ENCODE measurements around the gene ELL.
A peak's percentile ranks its signal among the peaks of the same experiment; 100 is the strongest.

Gene ELL

GRCh38 chr19:18423258-18424020 is 98.4 kb downstream of the ELL start:
- Histone ChIP-seq H3K4me1 (ENCODE audit: insufficient read depth, low read length) (peaks cover 10% of the 10 kb centered on the region), H3K4me3 (ENCODE audit: low read length) (no peak overlapping the region), H3K27ac (ENCODE audit: low read depth, low read length) (no peak overlapping the region), H3K9ac (ENCODE audit: low read depth, low read length) (no peak overlapping the region), H3K9me3 (ENCODE audit: insufficient read depth, low read depth, low read length) (no peaks in the 10 kb centered on the region), H3K27me3 (ENCODE audit: insufficient read depth, low read length) (peaks cover 20% of the 10 kb centered on the region), H3K36me3 (ENCODE audit: insufficient read depth, low read length) (no peaks in the 10 kb centered on the region)
- WGBS: 91% methylated on average over 21 of the region's 21 CpGs

GRCh38 chr19:18422530-18423191 is 99.2 kb downstream of the ELL start:
- H3K9me3 ChIP-seq (ENCODE audit: insufficient read depth, low read depth, low read length): no peaks in the 10 kb centered on the region
- H3K9ac ChIP-seq (ENCODE audit: low read depth, low read length): no peak overlapping the region
- no peak overlapping the region for H3K27ac ChIP-seq (ENCODE audit: low read depth, low read length)
- no peak overlapping the region for H3K4me3 ChIP-seq (ENCODE audit: low read length)
- H3K27me3 ChIP-seq (ENCODE audit: insufficient read depth, low read length): peaks cover 27% of the 10 kb centered on the region
- 90% methylated on average over 14 of the region's 14 CpGs for WGBS
- H3K36me3 ChIP-seq (ENCODE audit: insufficient read depth, low read length): no peaks in the 10 kb centered on the region
- H3K4me1 ChIP-seq (ENCODE audit: insufficient read depth, low read length): peaks cover 14% of the 10 kb centered on the region

GRCh38 chr19:18421371-18421959 is 100.4 kb downstream of the ELL start:
- Histone ChIP-seq H3K9me3 (ENCODE audit: insufficient read depth, low read depth, low read length) (no peaks in the 10 kb centered on the region), H3K27ac (ENCODE audit: low read depth, low read length) (no peak overlapping the region), H3K36me3 (ENCODE audit: insufficient read depth, low read length) (no peaks in the 10 kb centered on the region), H3K27me3 (ENCODE audit: insufficient read depth, low read length) (peaks cover 27% of the 10 kb centered on the region), H3K4me3 (ENCODE audit: low read length) (no peak overlapping the region), H3K9ac (ENCODE audit: low read depth, low read length) (no peak overlapping the region), H3K4me1 (ENCODE audit: insufficient read depth, low read length) (peaks cover 14% of the 10 kb centered on the region)
- WGBS: 92% methylated on average over 12 of the region's 12 CpGs

GRCh38 chr19:18420930-18421329 is 100.9 kb downstream of the ELL start:
- no peaks in the 10 kb centered on the region for H3K9me3 ChIP-seq (ENCODE audit: insufficient read depth, low read depth, low read length)
- no peak overlapping the region for H3K27ac ChIP-seq (ENCODE audit: low read depth, low read length)
- H3K27me3 ChIP-seq (ENCODE audit: insufficient read depth, low read length): peaks cover 27% of the 10 kb centered on the region
- no peaks in the 10 kb centered on the region for H3K36me3 ChIP-seq (ENCODE audit: insufficient read depth, low read length)
- 78% methylated on average over 2 of the region's 2 CpGs for WGBS
- H3K9ac ChIP-seq (ENCODE audit: low read depth, low read length): no peak overlapping the region
- peaks cover 14% of the 10 kb centered on the region for H3K4me1 ChIP-seq (ENCODE audit: insufficient read depth, low read length)
- no peak overlapping the region for H3K4me3 ChIP-seq (ENCODE audit: low read length)

- peak overlapping the region; percentile 59 for H3K4me3 ChIP-seq (ENCODE audit: low read length)
- no peak overlapping the region for H3K27ac ChIP-seq (ENCODE audit: low read depth, low read length)
- 4% methylated on average over 97 of the region's 97 CpGs for WGBS
- H3K9me3 ChIP-seq (ENCODE audit: insufficient read depth, low read depth, low read length): no peaks in the 10 kb centered on the region
- H3K27me3 ChIP-seq (ENCODE audit: insufficient read depth, low read length): peaks cover 27% of the 10 kb centered on the region
- peak overlapping the region; percentile 61 for H3K9ac ChIP-seq (ENCODE audit: low read depth, low read length)
- no peaks in the 10 kb centered on the region for H3K36me3 ChIP-seq (ENCODE audit: insufficient read depth, low read length)
- H3K4me1 ChIP-seq (ENCODE audit: insufficient read depth, low read length): peaks cover 14% of the 10 kb centered on the region
Measured at GRCh38 chr19:18419699-18420460, 102.0 kb downstream of the ELL start.

GRCh38 chr19:18419195-18419698 is 102.6 kb downstream of the ELL start, which contains the start of gene SSBP4:
TSS of gene SSBP4 (plus strand) at chr19:18419398. CDS start at chr19:18419649, 251 bp downstream.
- under 1% methylated on average over 80 of the region's 80 CpGs for WGBS
- H3K27ac ChIP-seq (ENCODE audit: low read depth, low read length): no peak within 1 kb of the TSS
- H3K9me3 ChIP-seq (ENCODE audit: insufficient read depth, low read depth, low read length): no peaks in the 10 kb centered on the region
- peak within 1 kb of the TSS; percentile 59 for H3K4me3 ChIP-seq (ENCODE audit: low read length)
- peaks cover 12% of the 10 kb centered on the region for H3K4me1 ChIP-seq (ENCODE audit: insufficient read depth, low read length)
- H3K36me3 ChIP-seq (ENCODE audit: insufficient read depth, low read length): no peaks in the 10 kb centered on the region
- peak within 1 kb of the TSS; percentile 61 for H3K9ac ChIP-seq (ENCODE audit: low read depth, low read length)
- H3K27me3 ChIP-seq (ENCODE audit: insufficient read depth, low read length): peaks cover 27% of the 10 kb centered on the region

GRCh38 chr19:18418483-18419194 is 103.2 kb downstream of the ELL start:
- Histone ChIP-seq H3K9ac (ENCODE audit: low read depth, low read length) (no peak overlapping the region), H3K9me3 (ENCODE audit: insufficient read depth, low read depth, low read length) (no peaks in the 10 kb centered on the region), H3K27ac (ENCODE audit: low read depth, low read length) (no peak overlapping the region), H3K27me3 (ENCODE audit: insufficient read depth, low read length) (peaks cover 27% of the 10 kb centered on the region), H3K36me3 (ENCODE audit: insufficient read depth, low read length) (no peaks in the 10 kb centered on the region), H3K4me1 (ENCODE audit: insufficient read depth, low read length) (peaks cover 7% of the 10 kb centered on the region), H3K4me3 (ENCODE audit: low read length) (peak overlapping the region; percentile 59)
- WGBS: 24% methylated on average over 39 of the region's 39 CpGs

- Histone ChIP-seq H3K9ac (ENCODE audit: low read depth, low read length) (no peak overlapping the region), H3K27ac (ENCODE audit: low read depth, low read length) (no peak overlapping the region), H3K9me3 (ENCODE audit: insufficient read depth, low read depth, low read length) (no peaks in the 10 kb centered on the region), H3K27me3 (ENCODE audit: insufficient read depth, low read length) (peaks cover 27% of the 10 kb centered on the region), H3K4me3 (ENCODE audit: low read length) (peak overlapping the region; percentile 59), H3K36me3 (ENCODE audit: insufficient read depth, low read length) (no peaks in the 10 kb centered on the region), H3K4me1 (ENCODE audit: insufficient read depth, low read length) (peaks cover 7% of the 10 kb centered on the region)
- 13% methylated on average over 23 of the region's 30 CpGs for WGBS
Measured at GRCh38 chr19:18418029-18418482, 103.8 kb downstream of the ELL start.

- H3K9me3 ChIP-seq (ENCODE audit: insufficient read depth, low read depth, low read length): no peaks in the 10 kb centered on the region
- WGBS: under 1% methylated on average over 44 of the region's 53 CpGs
- peaks cover 7% of the 10 kb centered on the region for H3K4me1 ChIP-seq (ENCODE audit: insufficient read depth, low read length)
- H3K4me3 ChIP-seq (ENCODE audit: low read length): peak overlapping the region; percentile 66
- H3K27ac ChIP-seq (ENCODE audit: low read depth, low read length): peak overlapping the region; percentile 94
- peak overlapping the region; percentile 65 for H3K9ac ChIP-seq (ENCODE audit: low read depth, low read length)
- H3K36me3 ChIP-seq (ENCODE audit: insufficient read depth, low read length): no peaks in the 10 kb centered on the region
- H3K27me3 ChIP-seq (ENCODE audit: insufficient read depth, low read length): peaks cover 29% of the 10 kb centered on the region
Measured at GRCh38 chr19:18417250-18418028, 104.4 kb downstream of the ELL start.
